NK-92 treated with Interleukin-12 subunit alpha and Interleukin-12 subunit beta, amount 100 ng/mL, for 24 hours (cell line): Measurements from ENCODE around the gene AKTIP.
"Not testable (repeated sequence)": the region's sequence is repeated elsewhere in the genome, so short reads cannot be mapped to it uniquely, and the experiment has no call there.

Source experiments
- DNase-seq: peaks from one replicate; lab custom pipeline; 2025; lab: John Stamatoyannopoulos, UW

Gene AKTIP

GRCh38 chr16:53515259-53515658 lies 12.2 kb upstream of the AKTIP start:
- no peak for DNase-seq

- DNase-seq = not testable (repeated sequence)
Observed at GRCh38 chr16:53512795-53513194, 9.8 kb upstream of the AKTIP start.

GRCh38 chr16:53511403-53512280 lies 8.6 kb upstream of the AKTIP start:
- no peak for DNase-seq

GRCh38 chr16:53511084-53511402 lies 8.0 kb upstream of the AKTIP start:
- no peak for DNase-seq

- DNase-seq = no peak
Observed at GRCh38 chr16:53510704-53511070, 7.7 kb upstream of the AKTIP start.

GRCh38 chr16:53509906-53510703 lies 7.1 kb upstream of the AKTIP start:
- peak; percentile 7 for DNase-seq

GRCh38 chr16:53507464-53508179 lies 4.6 kb upstream of the AKTIP start:
- no peak for DNase-seq

GRCh38 chr16:53506254-53506653 lies 3.2 kb upstream of the AKTIP start:
- DNase-seq = no peak

GRCh38 chr16:53504665-53505064 lies 1.7 kb upstream of the AKTIP start:
- DNase-seq = no peak

GRCh38 chr16:53503991-53504663 lies 1.1 kb upstream of the AKTIP start:
- DNase-seq = no peak

GRCh38 chr16:53503270-53503923 lies 388 bp upstream of the AKTIP start:
- DNase-seq = peak; percentile 99

GRCh38 chr16:53501216-53501859 lies 1.7 kb downstream of the AKTIP start:
- no peak for DNase-seq

GRCh38 chr16:53498984-53499383 lies 4.0 kb downstream of the AKTIP start:
- no peak for DNase-seq

- DNase-seq = no peak
Observed at GRCh38 chr16:53495325-53495724, 7.7 kb downstream of the AKTIP start.

GRCh38 chr16:53494636-53495035 lies 8.4 kb downstream of the AKTIP start:
- DNase-seq = no peak

GRCh38 chr16:53492503-53492902 lies 10.5 kb downstream of the AKTIP start:
- DNase-seq = no peak

- no peak for DNase-seq
Observed at GRCh38 chr16:53489755-53490154, 13.3 kb downstream of the AKTIP start.

GRCh38 chr16:53486230-53486629 lies 16.8 kb downstream of the AKTIP start:
- DNase-seq = no peak

GRCh38 chr16:53484542-53484941 lies 18.5 kb downstream of the AKTIP start:
- DNase-seq = no peak

GRCh38 chr16:53482123-53482522 lies 20.9 kb downstream of the AKTIP start:
- no peak for DNase-seq

GRCh38 chr16:53480394-53480793 lies 22.6 kb downstream of the AKTIP start:
- DNase-seq = no peak
